Inflammatory macrophage (primary cell): ENCODE results near the gene PPP4R4.
A peak's percentile ranks its signal among the peaks of the same experiment; 100 is the strongest.

Source experiments
- DNase-seq, 2 donors: peaks; one replicate each; pipeline ENCODE4 v3.0.0-alpha.2; 2020 to 2022
- total RNA-seq, 18 experiments: gene quantifications; one replicate each; lab custom pipeline; 2026; ENCODE audit warnings: mixed read lengths in 6 of 18, inconsistent platforms in 2 of 18; lab: John Stamatoyannopoulos, UW

Gene PPP4R4, protein sequence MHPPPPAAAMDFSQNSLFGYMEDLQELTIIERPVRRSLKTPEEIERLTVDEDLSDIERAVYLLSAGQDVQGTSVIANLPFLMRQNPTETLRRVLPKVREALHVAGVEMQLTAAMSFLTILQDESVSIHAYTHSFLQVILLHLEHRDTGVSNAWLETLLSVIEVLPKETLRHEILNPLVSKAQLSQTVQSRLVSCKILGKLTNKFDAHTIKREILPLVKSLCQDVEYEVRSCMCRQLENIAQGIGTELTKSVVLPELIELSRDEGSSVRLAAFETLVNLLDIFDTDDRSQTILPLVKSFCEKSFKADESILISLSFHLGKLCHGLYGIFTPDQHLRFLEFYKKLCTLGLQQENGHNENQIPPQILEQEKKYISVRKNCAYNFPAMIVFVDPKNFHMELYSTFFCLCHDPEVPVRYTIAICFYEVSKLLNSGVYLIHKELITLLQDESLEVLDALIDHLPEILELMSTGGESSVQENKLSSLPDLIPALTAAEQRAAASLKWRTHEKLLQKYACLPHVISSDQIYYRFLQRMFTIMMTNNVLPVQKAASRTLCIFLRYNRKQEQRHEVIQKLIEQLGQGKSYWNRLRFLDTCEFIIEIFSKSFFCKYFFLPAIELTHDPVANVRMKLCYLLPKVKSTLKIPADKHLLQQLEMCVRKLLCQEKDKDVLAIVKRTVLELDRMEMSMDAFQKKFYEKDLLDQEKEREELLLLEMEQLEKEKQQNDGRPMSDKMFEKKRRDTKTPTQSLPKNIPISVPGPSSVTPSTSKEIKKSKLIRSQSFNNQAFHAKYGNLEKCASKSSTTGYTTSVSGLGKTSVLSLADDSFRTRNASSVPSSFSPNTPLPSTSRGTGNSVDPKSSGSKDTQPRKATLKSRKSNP
- 0 to 1.5 (median 0.12) reads per million in 18 experiments for total RNA-seq

DNA sequence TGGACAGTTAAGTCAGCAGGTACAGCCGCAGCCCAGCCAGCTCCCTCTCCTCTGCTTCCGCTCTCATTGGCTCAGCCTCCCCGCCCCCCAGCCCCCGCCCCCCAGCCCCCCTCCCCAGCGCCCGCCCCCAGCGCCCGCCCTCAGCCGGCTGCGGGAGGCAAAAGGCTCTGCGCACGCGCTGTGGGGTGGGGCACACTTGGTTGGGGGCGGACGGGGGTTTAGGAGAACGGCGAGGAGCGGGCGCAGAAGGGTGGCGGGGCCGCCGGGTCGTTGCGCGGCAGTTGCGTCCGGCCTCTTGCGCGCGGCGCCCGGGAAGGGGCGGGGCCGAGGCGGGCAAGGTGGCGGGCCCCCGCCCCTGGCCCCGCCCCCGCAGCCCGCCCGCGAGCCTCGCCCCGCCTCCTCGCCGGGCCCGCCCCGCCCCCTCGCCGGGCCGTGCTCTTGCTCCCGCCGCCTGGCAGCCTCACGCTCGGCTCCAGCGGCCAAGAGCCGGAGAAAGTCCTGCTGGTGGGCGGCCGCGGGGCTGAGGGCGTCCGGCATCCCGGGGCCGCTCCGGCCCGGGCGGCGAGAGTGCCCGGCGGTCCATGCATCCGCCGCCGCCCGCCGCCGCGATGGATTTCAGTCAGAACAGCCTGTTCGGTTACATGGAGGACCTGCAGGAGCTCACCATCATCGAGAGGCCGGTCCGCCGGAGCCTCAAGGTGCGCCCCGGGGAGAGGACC is at the start of gene PPP4R4:
Gene PPP4R4, plus strand, starts transcription at position 438 of the 719 bp plus-strand sequence. Its CDS starts 144 bp downstream, at position 582.
- peak; percentile 45 to 66 for DNase-seq

DNA sequence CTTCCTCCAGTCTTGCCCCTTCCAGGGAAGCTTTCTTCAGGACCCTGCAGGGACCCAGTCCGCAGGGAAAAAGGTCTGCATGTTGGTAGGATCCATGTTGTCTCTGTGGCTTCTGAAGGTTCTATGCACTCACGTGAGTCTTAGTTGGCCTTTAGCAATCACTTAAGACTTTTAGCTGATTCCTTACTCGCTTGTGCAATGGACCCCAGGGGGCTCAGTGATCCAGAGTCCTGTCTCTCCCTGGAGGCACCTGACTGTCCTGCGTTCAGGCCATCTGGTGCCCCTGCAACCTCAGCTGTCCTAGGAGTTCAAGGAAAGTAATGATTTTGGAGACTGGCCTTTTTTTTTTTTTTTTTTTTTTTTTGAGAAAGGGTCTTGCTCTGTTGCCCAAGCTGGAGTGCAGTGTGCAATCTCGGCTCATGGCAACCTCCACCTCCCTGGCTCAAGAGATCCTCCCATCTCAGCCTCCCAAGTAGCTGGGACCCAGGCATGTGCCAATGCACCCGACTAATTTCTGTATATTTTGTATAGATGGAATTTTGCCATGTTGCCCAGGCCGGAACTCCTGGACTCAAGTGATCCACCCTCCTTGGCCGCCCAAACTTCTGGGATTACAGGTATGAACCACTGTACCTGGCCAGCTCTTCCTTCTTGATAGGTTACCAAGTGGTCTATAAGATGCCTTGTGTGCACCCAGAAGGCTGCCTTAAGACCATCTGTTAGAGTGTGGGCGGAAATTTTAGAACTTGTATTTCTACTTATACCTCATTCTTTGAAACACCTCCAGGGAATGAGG is 49.3 kb upstream of the PPP4R4 start:
- DNase-seq: no peak

DNA sequence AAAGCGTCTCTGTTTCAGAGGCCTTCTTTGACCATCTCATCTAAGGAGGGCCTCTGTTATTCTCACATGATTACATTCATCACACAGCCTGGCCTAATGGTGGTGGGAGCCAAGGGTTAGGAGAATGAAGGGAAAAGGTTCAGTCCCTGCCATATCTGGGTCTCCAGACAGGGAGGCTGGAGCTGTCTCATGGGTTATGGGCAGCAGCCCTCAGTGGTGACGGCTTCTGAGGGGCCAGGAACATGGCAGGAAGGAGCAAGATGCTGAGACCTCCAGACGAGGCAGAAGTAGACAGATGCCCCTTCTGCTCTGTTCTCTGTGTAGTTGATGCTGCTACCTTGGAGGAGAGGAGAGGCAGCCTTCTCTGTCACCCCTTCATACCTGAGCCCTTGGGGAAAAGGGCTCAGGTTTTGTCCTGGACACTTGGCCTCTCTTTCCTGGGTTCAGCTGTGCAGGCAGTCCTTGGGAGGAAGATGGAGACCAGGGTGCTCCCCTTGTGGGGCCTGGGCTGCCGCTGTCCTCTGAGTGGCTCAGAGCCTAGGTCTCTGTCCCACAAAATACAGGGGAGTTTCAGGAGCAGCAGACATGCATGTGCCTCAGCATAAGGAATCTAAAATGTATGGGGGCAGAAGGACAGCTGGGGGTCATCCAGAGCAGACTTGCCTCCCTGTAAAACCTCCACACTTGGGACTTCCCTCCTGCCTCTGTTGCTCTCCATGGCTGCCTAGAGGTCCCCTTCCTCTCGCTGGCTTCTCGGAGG is 48.3 kb upstream of the PPP4R4 start:
- no peak for DNase-seq

DNA sequence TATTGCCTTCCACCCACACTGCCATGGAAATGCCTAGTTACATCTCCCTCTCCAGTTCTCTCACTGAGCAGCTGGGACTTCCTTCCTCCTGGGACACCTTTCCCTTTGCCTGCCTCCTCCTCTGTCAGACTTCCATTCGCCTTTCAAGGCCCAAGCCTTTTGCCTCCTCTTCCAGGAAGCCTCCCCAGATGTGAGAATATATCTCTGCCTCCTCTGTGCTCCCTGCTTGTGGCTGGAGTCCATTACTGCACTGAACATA is 47.8 kb upstream of the PPP4R4 start:
- no peak for DNase-seq

DNA sequence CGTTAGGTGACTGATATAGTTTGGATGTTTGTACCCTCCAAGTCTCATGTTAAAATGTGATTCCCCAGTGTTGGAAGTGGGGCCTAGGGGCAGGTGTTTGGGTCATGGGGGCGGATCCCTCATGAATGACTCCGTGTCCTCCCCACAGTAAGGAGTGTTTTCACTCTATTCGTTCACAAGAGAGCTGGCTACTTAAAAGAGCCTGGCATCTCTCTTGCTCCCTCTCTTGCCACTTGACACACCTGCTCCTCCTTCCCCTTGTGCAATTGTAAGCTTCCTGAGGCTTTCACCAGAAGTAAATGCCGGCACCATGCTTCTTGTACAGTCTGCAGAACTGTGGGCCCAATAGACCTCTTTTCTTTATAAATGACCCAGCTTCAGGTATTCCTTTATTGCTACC is 47.3 kb upstream of the PPP4R4 start:
- DNase-seq: no peak

DNA sequence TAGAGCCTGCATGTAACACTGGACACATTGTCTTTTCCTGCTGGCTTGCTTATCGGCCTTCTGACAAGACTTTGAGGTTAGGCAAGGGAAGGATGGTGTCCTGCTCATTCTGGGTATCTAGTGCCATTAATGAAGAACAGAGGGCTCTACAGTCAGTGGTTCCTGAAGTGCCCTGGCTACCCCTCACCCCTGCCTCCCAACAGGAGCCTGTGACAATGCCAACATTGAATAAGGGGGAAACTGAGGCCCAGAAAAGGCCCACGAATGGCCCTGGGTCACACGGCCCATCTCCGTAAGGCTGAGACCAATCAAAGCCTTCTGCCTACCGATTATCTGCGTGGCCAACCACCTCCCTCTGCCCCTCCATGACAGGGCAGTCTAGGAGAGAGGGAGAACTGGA is 46.8 kb upstream of the PPP4R4 start:
- no peak for DNase-seq

DNA sequence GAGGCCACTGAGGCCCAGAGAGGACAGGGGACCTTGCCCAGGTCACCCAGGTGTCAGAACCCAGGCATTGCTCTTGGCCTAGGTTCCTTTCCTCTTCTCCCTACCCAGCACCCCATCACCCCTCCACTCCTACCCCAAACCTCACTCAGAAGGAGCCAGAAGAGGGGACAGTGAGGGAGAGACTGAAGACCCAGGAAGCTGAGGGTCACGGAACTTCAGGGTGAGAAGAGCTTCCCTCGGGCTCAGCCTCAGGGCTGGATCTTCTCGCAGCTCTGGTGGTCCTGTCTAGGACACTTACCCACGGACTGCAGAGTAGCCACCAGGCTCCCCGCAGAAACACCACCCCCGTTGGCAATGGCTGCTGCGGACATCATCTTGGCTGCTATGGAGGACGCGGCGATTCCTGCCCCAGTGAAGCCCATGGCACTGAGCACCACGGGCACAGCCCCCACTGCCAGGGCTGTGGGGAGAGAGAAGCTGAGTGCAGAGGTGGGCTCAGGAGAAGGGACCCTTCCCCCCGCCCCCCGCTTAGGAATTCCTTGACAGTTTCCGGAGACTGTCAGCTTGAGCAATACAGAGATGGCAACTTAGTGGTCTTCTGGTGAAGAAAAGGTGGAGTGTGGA is 45.8 kb upstream of the PPP4R4 start:
- no peak for DNase-seq

DNA sequence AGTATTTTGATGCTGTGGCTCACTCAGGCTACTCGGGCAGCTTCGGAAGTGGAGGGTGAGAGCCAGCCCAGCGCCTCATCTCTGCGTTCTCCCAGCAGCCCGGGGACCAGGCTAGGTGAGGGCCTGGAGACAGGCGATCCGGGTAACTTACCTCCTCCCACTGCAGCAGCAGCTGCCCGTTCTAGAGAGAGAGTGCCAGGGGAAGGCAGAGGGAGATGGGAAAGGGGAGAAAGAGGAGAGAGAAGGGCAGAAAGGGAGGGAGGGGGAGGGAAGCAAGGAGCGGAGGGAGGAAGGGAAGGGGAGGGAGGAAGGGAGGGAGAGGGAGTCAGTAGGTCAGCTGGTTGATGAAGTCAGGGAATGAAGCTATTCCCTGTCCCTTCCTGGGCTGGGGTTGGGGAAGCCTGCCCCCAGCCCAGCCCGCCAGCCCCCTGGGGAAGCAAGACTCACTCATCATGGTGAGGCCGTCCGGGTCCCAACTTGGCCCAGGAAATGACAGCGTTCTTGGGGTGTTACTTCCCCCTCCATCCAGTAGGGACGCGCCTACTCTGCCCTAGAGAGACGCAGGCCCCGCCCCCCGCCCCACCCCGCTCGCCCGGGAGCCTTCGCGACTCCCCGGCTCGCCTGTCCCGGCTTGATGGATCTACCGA is 44.9 kb upstream of the PPP4R4 start, which contains the start of gene IFI27L2:
Gene IFI27L2, minus strand, starts transcription at position 494 of the 647 bp plus-strand sequence. Its CDS starts 40 bp downstream, at position 454.
- peak; percentile 79 to 84 for DNase-seq

DNA sequence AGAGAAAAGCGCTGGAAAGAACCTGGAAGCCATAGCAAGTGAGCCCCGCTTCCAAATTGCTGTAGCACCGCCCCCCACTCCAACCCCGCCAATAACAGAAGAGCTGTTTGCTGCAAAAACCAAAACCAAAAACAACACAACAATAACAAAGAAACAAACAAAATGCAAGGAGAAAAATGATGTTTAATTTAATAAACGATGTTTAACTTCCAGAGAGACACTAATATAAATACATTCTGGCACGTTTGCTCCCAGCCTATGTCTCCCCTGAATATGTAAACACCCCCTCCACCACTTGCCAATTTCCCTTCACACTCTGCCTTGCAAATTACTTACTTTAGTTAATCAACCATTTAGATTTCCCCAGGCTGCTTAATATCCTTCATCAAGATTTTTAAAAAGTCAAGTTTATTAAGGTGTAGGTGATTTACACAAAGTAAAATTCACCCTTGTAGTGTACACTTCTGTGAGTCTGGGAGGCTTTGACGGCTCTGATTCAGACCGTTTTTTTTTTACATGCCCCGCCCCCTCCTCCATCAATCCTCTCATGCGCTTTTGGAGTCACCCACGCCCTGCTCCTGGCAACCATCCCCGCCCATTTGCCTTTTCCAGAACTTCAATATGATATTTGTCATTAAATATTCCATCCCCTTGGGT is 44.2 kb upstream of the PPP4R4 start:
- DNase-seq: peak; percentile 55 to 74

DNA sequence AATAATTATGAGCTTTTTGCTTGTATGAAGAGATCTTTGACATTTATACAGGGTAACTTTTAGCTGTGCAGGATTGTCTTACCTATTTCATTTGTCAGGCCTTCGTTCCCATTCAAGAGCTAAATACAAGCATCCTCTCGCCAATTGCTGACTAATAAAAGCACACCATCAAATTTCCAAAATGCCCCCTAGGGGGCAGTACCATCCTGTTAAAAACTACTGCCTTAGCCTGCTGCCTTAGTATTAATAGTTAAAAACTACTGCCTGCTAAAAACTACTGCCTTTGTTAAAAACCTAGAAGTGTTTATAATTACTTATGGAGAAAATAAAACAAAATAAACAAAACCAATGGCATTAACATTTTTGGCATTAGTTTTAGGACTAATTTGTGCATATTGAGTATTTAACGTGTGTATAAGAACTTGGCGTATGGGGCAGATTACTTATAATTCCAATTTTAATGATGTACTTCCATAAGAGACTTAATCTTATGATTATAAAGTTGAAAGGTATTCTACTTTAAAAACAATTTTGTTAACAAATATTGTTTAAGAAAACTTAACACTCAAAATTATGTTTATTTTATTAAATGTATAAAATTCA is 41.7 kb upstream of the PPP4R4 start:
- DNase-seq: peak; percentile 71 to 81

DNA sequence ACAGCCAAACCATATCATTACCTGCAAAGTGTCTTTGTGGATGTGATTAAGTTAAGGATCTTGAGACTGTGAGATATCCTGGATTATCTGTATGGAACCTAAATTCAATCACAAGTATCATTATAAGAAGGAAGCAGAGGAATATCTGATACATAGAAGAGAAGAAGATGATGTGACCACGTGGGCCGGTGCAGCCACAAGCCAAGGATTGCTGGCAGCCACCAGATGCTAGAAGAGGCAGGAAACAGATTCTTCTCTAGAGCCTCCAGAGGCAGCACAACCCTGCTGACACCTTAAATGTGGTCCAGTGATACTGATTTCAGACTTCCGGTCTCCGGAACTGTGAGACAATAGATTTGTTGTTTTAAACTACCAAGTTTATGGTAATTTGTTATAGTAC is 38.6 kb upstream of the PPP4R4 start:
- no peak for DNase-seq

DNA sequence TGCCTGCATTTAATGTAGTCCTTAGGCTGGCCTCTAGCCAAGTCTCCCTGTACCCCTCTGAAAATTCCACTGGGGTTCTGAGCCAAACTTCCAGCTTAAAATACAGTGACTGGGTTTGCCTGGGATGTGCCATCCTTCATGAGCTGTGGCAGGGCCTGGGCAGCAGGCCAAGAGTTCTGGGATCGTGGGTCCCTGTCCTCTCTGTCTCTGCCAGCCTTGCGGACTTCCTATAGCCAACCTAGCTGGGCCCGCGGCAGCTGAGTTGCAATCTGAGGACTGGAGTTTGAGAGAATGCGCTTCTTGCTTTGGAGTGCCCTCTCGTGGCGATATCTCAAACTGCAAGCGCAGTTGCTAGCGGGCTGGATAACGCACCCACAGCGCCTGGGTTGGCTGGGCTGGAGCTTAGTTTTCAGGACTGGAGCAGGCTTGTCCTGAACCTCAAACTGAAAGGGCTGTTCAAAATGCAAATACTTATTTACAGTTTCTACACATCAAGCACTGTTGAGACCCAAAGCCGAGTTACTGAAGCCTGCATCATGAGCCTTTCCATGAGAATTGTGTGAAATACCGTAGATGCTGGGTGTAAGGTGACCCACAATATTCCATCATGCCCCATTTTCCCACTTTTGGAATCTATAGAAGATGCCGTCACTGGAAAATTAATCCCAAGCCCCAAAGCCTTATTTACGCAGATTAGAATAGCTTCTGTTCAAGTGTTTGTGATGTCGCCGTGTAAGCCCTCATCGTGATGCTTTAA is 37.4 kb upstream of the PPP4R4 start:
- peak; percentile 88 to 90 for DNase-seq

DNA sequence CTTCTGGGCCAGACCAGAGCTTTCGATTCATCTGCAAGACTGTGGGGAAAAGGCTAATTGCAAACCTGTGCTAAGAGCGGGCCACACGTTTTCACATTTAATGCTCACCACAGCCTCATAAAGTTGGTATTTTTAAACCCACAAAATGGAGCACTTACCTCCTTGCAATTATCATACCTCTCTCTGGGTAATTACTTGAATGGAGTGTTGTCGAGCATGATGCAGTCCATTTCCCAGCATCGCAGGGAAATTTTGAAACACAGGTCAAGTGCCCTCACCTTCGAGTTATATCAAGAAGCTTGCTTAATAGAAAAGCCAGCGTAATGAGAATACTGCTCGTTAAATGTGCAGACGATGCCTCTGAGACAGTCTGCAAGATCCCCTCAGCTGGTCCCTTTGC is 35.9 kb upstream of the PPP4R4 start:
- DNase-seq: no peak

DNA sequence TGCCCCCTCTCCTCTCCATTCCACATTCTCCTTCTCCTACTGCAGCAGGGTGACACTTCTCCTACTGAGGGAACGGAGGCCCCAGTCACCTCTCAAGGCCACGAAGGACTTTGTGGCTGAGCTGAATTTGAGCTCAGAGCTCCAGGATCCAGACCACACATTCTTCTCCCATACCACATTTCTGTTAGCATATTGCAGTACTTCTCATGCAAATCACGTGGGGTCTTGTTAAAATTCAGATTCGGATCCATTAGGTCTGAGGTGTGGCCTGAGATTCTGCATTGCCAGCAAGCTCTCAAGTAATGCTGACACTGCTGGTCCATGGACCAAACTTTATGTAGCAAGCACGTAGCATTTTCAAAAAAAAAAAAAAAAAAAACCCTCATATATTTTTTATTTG is 35.1 kb upstream of the PPP4R4 start:
- DNase-seq: no peak

DNA sequence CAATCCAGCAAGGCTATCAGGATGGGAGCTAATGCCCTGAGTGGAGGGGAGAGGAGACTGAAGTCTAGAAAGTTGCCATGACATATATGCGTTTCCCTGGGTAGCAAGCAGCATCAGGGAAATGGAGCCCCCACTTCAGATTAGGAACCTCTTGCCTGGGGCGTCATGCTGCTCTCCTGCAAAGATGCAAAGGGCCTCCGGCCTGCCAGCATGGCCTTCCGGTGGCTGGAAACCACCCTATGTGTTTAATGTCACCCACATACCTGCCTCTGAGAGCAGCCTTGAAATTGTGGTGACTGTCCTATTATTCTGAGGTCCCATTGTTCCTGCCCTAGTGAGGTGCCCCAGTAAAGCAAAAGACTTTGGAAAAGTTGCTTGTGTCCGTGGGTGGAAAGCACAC is 34.7 kb upstream of the PPP4R4 start:
- no peak for DNase-seq

DNA sequence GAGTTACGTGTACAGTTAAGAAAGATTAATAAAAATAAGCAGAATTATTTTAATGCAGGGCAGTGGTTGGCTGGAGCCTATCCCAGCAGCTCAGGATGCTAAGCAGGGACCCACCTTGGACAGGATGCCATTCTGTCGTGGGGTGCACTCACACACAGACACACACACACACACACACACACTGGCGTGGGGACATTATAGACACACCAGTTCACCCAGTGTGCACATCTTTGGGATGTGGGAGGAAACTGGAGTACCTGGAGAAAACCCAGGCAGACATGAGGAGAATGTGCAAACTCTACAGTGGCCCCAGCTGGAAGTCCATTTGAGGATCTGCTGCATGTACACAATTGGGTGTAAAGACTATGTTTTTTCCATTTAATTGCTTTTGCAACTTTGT is 31.9 kb upstream of the PPP4R4 start:
- no peak for DNase-seq

DNA sequence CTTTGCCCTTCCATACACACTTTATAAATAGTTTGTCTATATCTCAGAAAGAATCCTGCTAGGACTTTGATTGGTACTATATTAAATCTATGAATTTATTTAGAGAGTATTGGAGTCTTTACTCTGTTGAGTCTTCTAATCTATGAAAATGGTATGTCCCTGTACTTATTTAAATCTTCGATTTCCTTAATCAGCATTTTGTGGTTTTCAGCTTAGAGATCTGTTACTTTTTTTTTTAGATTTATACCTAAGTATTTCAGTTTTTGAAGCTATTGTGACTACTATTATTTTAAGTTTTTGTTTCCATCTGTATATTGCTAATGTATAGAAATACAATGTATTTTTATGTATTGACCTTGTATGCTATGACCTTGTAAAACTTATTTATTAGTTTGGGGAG is 31.3 kb upstream of the PPP4R4 start:
- DNase-seq: no peak

DNA sequence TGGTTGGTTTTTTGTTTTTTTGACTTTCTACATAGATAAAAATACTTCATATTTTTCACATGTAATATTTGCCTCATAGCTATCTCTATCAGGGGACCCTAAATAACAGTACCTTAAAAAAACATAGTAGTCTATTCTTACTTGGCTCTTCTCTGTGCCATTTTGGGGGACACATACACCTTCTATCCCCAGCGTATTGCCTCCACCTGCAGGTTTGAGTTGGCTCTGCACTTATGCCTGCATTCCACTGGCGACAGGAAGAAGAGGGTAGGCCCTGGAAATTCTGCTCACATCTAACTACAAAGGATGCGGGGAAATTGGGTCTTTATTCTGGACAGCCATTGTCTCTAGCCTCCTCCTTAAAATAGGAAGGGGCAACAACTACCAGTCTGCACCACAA is 30.9 kb upstream of the PPP4R4 start:
- DNase-seq: no peak

DNA sequence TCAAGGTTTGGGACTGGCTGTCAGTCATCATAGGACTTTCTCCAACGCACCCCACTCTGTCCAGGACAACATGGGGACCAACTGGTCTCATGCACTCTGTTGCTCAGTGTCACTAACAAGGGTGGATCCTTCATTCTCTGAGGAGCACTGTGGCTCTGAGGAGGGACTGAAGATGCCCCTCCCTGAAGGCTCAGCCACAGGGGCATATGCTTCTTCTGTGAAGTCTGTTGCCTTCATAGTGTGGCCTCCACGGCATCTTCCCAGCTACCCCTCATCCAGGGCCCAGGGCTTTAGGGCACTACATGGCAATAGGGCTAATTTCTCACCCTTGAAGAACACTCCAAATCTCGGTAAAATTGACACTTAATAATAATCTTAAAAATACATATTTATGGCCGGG is 30.4 kb upstream of the PPP4R4 start:
- no peak for DNase-seq
